GM12864 (cell line): Measurements from ENCODE around the gene DMRTA2.

Source experiments
- DNase-seq: peaks from one replicate; pipeline ENCODE4 v3.0.0-alpha.2; 2011; ENCODE audit warnings: low read depth
- H3K4me3 ChIP-seq: 2 replicates; pipeline ENCODE4 v1.5.1; 2011; ENCODE audit warnings: mild to moderate bottlenecking, low read depth, low read length, control low read depth
- TF ChIP-seq, protein P1 (sequence below): IDR thresholded peaks from 2 replicates; pipeline ENCODE4 v1.5.1; 2011; ENCODE audit warnings: low read depth, mild to moderate bottlenecking, moderate library complexity, low read length, control low read depth, inconsistent platforms; ENCODE audit errors: missing control alignments

The DMRTA2 gene

DNA sequence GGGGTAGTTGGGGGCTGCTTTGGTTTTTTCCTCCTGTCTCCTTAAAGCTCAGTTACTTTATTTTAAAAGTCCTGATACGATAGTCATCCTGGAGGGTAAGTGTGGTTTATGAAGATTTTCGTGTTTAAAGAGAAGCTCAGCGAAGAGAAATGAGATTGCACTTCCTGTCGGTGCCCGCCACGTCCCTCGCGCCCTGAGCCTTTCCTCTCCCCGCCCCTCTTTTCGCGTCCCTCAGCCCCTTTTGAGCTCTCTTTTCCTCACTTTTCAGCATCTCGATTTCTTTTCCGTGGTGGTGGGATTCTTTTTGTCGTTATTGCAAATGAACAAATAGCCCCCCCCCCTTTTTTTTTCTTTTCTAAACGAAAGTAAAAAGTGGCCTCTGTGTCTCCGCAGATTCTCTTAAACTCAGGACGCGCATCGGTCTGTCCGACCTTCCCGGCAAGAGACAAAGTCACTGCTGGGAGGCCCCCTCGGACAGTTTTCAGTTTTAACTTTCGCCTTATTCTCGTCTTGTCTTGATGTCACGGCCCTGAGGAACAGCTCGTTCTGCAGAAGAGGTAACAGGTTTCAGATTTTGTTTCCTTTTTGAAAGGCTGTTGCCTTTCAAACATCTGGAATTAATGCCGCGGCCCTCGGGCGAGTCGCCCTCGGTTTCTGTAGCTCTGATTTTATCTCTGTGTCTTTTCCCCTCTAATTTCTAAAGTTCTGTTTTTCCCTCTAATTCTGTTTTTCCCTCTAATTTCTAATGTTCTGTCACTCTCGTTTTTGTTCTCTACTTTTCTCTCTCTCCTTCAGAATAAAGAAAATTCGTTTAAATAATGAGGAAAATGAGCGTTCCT lies 1.0 kb upstream of the DMRTA2 start:
- peak overlapping the region; percentile 40 for H3K4me3 ChIP-seq
- TF ChIP-seq, protein P1, sequence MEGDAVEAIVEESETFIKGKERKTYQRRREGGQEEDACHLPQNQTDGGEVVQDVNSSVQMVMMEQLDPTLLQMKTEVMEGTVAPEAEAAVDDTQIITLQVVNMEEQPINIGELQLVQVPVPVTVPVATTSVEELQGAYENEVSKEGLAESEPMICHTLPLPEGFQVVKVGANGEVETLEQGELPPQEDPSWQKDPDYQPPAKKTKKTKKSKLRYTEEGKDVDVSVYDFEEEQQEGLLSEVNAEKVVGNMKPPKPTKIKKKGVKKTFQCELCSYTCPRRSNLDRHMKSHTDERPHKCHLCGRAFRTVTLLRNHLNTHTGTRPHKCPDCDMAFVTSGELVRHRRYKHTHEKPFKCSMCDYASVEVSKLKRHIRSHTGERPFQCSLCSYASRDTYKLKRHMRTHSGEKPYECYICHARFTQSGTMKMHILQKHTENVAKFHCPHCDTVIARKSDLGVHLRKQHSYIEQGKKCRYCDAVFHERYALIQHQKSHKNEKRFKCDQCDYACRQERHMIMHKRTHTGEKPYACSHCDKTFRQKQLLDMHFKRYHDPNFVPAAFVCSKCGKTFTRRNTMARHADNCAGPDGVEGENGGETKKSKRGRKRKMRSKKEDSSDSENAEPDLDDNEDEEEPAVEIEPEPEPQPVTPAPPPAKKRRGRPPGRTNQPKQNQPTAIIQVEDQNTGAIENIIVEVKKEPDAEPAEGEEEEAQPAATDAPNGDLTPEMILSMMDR = no peak
- DNase-seq = peak; percentile 16

- peak overlapping the region; percentile 40 for H3K4me3 ChIP-seq
- no peak for DNase-seq
- TF ChIP-seq, protein P1 = no peak
These were observed 392 bp upstream of the DMRTA2 start for GRCh38 chr1:50423670-50424000.

GRCh38 chr1:50422675-50422945 lies 633 bp downstream of the DMRTA2 start:
- DNase-seq = no peak
- TF ChIP-seq, protein P1 = no peak
- no peak overlapping the region for H3K4me3 ChIP-seq

GRCh38 chr1:50421768-50422674 lies 1.2 kb downstream of the DMRTA2 start:
- H3K4me3 ChIP-seq = no peak overlapping the region
- no peak for DNase-seq
- TF ChIP-seq, protein P1 = no peak

- DNase-seq = no peak
- no peak overlapping the region for H3K4me3 ChIP-seq
- TF ChIP-seq, protein P1 = no peak
These were observed 1.9 kb downstream of the DMRTA2 start for GRCh38 chr1:50421366-50421748.

- no peak for DNase-seq
- TF ChIP-seq, protein P1 = no peak
- no peak overlapping the region; the same call in 1 of the 2 replicates for H3K4me3 ChIP-seq
These were observed 2.4 kb downstream of the DMRTA2 start for GRCh38 chr1:50420689-50421365.
